ENCODE data around the gene PAQR8. TPM values are rescaled to one million over a fixed set of nuclear protein-coding genes. Genes with fewer than 3 reads are reported as not detected.

The PAQR8 gene
- total RNA-seq, 1 experiment from 2014 or later: 3.0 TPM

- no peak for DNase-seq
- Mint-ChIP-seq H3K4me3 (no peak overlapping the region), H3K36me3 (ENCODE audit: insufficient read depth in 1 of 3, low read depth in 3 of 3) (no peaks in the 10 kb centered on the region), H3K9me3 (no peaks in the 10 kb centered on the region), H3K27ac (no peak overlapping the region), H3K4me1 (no peaks in the 10 kb centered on the region), H3K27me3 (ENCODE audit: low read depth) (peaks cover 3% of the 10 kb centered on the region; the same call in 1 of the 2 replicates)
- H3K27ac ChIP-seq (ENCODE audit: insufficient read length, low read depth, low read length): no peak overlapping the region
- H4K91ac ChIP-seq (ENCODE audit: insufficient read length, low read depth, low read length): no peak overlapping the region
- no peak overlapping the region for H3K23ac ChIP-seq (ENCODE audit: insufficient read length, low read depth, low read length)
- no peak overlapping the region for H3T11ph ChIP-seq (ENCODE audit: low read length)
- H3K9ac ChIP-seq (ENCODE audit: extremely low read depth, insufficient read length, low read length): no peak overlapping the region
- H2AK5ac ChIP-seq (ENCODE audit: insufficient read length, low read length): no peak overlapping the region
- H3K4me2 ChIP-seq (ENCODE audit: insufficient read depth, insufficient read length, low read length): no peak overlapping the region
- H3K27me3 ChIP-seq (ENCODE audit: insufficient read depth, low read length): no peaks in the 10 kb centered on the region
- H3K23me2 ChIP-seq (ENCODE audit: insufficient read length, low read depth, low read length, poor library complexity, severe bottlenecking): no peaks in the 10 kb centered on the region
- no peak overlapping the region for H4K5ac ChIP-seq (ENCODE audit: insufficient read length, low read depth, low read length)
- no peaks in the 10 kb centered on the region for H3K79me2 ChIP-seq (ENCODE audit: insufficient read depth, low read length)
- H3K56ac ChIP-seq (ENCODE audit: insufficient read length, low read depth, low read length): no peak overlapping the region
- no peak overlapping the region for H3K14ac ChIP-seq (ENCODE audit: insufficient read depth, low read length)
- no peak overlapping the region for H2BK20ac ChIP-seq (ENCODE audit: low read depth, low read length, poor library complexity, severe bottlenecking)
- H2AFZ ChIP-seq (ENCODE audit: low read length): no peak overlapping the region
- H2BK15ac ChIP-seq (ENCODE audit: low read depth, low read length): no peak overlapping the region
- no peak overlapping the region for H3K4ac ChIP-seq (ENCODE audit: low read depth, low read length)
- H2BK120ac ChIP-seq (ENCODE audit: low read depth, low read length, poor library complexity, severe bottlenecking): no peak overlapping the region
- H3K9me3 ChIP-seq (ENCODE audit: control insufficient read depth, low read depth, low read length): no peaks in the 10 kb centered on the region
- no peak overlapping the region for H4K8ac ChIP-seq (replicated peaks; ENCODE audit: insufficient read length, low read depth, low read length)
- H3K18ac ChIP-seq (ENCODE audit: insufficient read length, low read depth, low read length): no peak overlapping the region
- no peaks in the 10 kb centered on the region for H4K20me1 ChIP-seq (ENCODE audit: control insufficient read depth, insufficient read depth, insufficient read length)
- TF ChIP-seq CTCF (conservative IDR thresholded peaks at IDR 0.05): no peak
- H3K79me1 ChIP-seq (ENCODE audit: insufficient read depth, low read depth, low read length, poor library complexity, severe bottlenecking): no peaks in the 10 kb centered on the region
- no peaks in the 10 kb centered on the region for H3K4me1 ChIP-seq (ENCODE audit: insufficient read depth, low read length)
- H2BK5ac ChIP-seq (ENCODE audit: insufficient read length, low read length): no peak overlapping the region
- H2BK12ac ChIP-seq (ENCODE audit: insufficient read length, low read depth, low read length): no peak overlapping the region
Observed at GRCh38 chr6:52410979-52411378, 49.0 kb downstream of the PAQR8 start.

Data from H9 (cell line).